B cell (primary cell): ENCODE results near the gene PTX3. TPM values are rescaled to one million over a fixed set of nuclear protein-coding genes. Genes with fewer than 3 reads are reported as not detected.

Source experiments
- ATAC-seq: fragments of 200-7000 bp; cut with Tn5 transposase; one replicate; pipeline ENCODE4 v1.10.0; 2021; ENCODE audit warnings: low read depth, mild to moderate bottlenecking, moderate number of reproducible peaks, moderate library complexity
- CTCF ChIA-PET: fragments of 350-600 bp; sonication (Branson Sonifier 250); formaldehyde crosslinking; loops from one replicate; lab custom pipeline; 2021; ENCODE audit warnings: antibody characterized with exemption, inconsistent platforms; lab: Charles Lee
- POLR2A ChIA-PET: fragments of 350-600 bp; sonication (Branson Sonifier 250); formaldehyde crosslinking; loops from one replicate; lab custom pipeline; 2021; ENCODE audit warnings: antibody characterized with exemption; lab: Charles Lee
- DNase-seq: peaks from one replicate; pipeline ENCODE4 v3.0.0; 2013
- H2AFZ ChIP-seq: 2 replicates; pipeline ENCODE4 v1.6.1; 2012; ENCODE audit warnings: mild to moderate bottlenecking, low read depth, low read length; ENCODE audit not compliant: insufficient read depth, poor library complexity, severe bottlenecking
- H3K27ac ChIP-seq, 2 donors: 1 replicate in 1 of 2; 2 replicates in 1 of 2; pipeline ENCODE4 v1.5.1; 2012 to 2013; ENCODE audit warnings: low read length in 2 of 2, mild to moderate bottlenecking in 2 of 2, moderate library complexity in 1 of 2
- H3K27me3 ChIP-seq, 4 experiments: fragments of 200-600 bp in 1 of 4; sonication (generic) in 1 of 4; replicated peaks in 1 of 4; 1 replicate in 2 of 4; 2 replicates in 2 of 4; pipeline versions ENCODE4 v1.6.1 to v1.7.0; 2013 to 2016; ENCODE audit warnings: low read length in 3 of 4, mild to moderate bottlenecking in 2 of 4, mixed read lengths in 1 of 4, moderate library complexity in 1 of 4; ENCODE audit not compliant: insufficient read depth in 4 of 4, control insufficient read depth in 3 of 4; ENCODE audit errors: control extremely low read depth in 1 of 4
- H3K36me3 ChIP-seq, 2 experiments: replicated peaks in 1 of 2; 1 replicate in 1 of 2; 2 replicates in 1 of 2; pipeline versions ENCODE4 v1.6.1 to v1.7.1; 2013; ENCODE audit warnings: low read length in 1 of 2; ENCODE audit not compliant: insufficient read depth in 2 of 2, control insufficient read depth in 1 of 2; ENCODE audit errors: control extremely low read depth in 1 of 2, extremely low read depth in 1 of 2
- H3K4me1 ChIP-seq, 2 donors: fragments of 200-600 bp in 1 of 2; sonication (generic) in 1 of 2; 1 replicate in 1 of 2; 2 replicates in 1 of 2; pipeline versions ENCODE4 v1.5.1 to v1.6.1; 2013 to 2017; ENCODE audit warnings: low read length in 2 of 2; ENCODE audit not compliant: control insufficient read depth in 2 of 2, insufficient read depth in 2 of 2
- H3K4me2 ChIP-seq: replicated peaks from 2 replicates; pipeline ENCODE3; 2012; ENCODE audit warnings: mild to moderate bottlenecking, low read depth, low read length; ENCODE audit not compliant: poor library complexity, severe bottlenecking
- H3K4me3 ChIP-seq, 5 experiments: fragments of 200-600 bp in 1 of 5; sonication (generic) in 1 of 5; 1 replicate in 3 of 5; 2 replicates in 2 of 5; pipeline versions ENCODE4 v1.5.1 to v1.7.0; 2011 to 2016; ENCODE audit warnings: low read length in 4 of 5, mild to moderate bottlenecking in 4 of 5, low read depth in 2 of 5, control low read depth in 1 of 5, moderate library complexity in 1 of 5; ENCODE audit not compliant: insufficient read depth in 1 of 5; ENCODE audit errors: control extremely low read depth in 1 of 5, extremely low read depth in 1 of 5
- H3K79me2 ChIP-seq: fragments of 200-600 bp; sonication (generic); one replicate; pipeline ENCODE4 v1.6.0; 2016; ENCODE audit warnings: low read length; ENCODE audit not compliant: control insufficient read depth, insufficient read depth
- H3K9ac ChIP-seq: fragments of 200-600 bp; sonication (generic); 2 replicates; pipeline ENCODE4 v1.6.1; 2017; ENCODE audit warnings: mild to moderate bottlenecking, low read length, moderate library complexity
- H3K9me3 ChIP-seq, 3 donors: one replicate each; pipeline versions ENCODE4 v1.6.1 to v1.7.1; 2013; ENCODE audit warnings: low read length in 2 of 3; ENCODE audit not compliant: control insufficient read depth in 2 of 3, insufficient read depth in 1 of 3; ENCODE audit errors: control extremely low read depth in 1 of 3
- H4K20me1 ChIP-seq: 2 replicates; pipeline ENCODE4 v1.6.0; 2012; ENCODE audit warnings: mild to moderate bottlenecking, low read length; ENCODE audit not compliant: insufficient read depth, control insufficient read depth, poor library complexity, severe bottlenecking
- H3K27ac Mint-ChIP-seq: one replicate; pipeline ENCODE4 v1.8.0; 2021; ENCODE audit warnings: mixed read lengths
- H3K27me3 Mint-ChIP-seq: one replicate; pipeline ENCODE4 v1.8.0; 2021; ENCODE audit warnings: mixed read lengths
- H3K4me1 Mint-ChIP-seq: one replicate; pipeline ENCODE4 v1.8.0; 2021; ENCODE audit warnings: mixed read lengths
- H3K4me3 Mint-ChIP-seq: one replicate; pipeline ENCODE4 v1.8.0; 2021; ENCODE audit warnings: mixed read lengths
- H3K9me3 Mint-ChIP-seq: one replicate; pipeline ENCODE4 v1.8.0; 2022; ENCODE audit warnings: mixed read lengths; ENCODE audit not compliant: insufficient read depth
- EZH2 ChIP-seq: IDR thresholded peaks from 2 replicates; pipeline ENCODE4 v1.6.1; 2012; ENCODE audit warnings: borderline replicate concordance, low read depth, mild to moderate bottlenecking, moderate library complexity, low read length; ENCODE audit not compliant: insufficient read depth, poor library complexity, severe bottlenecking
- WGBS: methylation state at CpG from one replicate; pipeline ENCODE4 v1.1.5; 2013; ENCODE audit warnings: missing lambda C conversion rate; ENCODE audit not compliant: insufficient coverage; 5-methylcytosine and 5-hydroxymethylcytosine counted together
- intact Hi-C: fragments of 100-400 bp; cut with micrococcal nuclease; formaldehyde crosslinking; loops from one replicate; pipeline ENCODE4 v1.10.0; 2022
- polyA minus RNA-seq: library from RNA; depleted of rRNA, polyadenylated mRNA; stranded (reverse); fragments of >200 nt; gene quantifications from 2 replicates; pipeline ENCODE4 v1.2.3, GENCODE V29; 2012
- polyA plus RNA-seq: library from polyadenylated mRNA; depleted of rRNA; stranded (reverse); fragments of >200 nt; gene quantifications from 2 replicates; pipeline ENCODE4 v1.2.3, GENCODE V29; 2012
- total RNA-seq, 2 donors: library from RNA; stranded (reverse); fragments of 120-200 nt in 1 of 2; gene quantifications; 1 replicate in 1 of 2; 2 replicates in 1 of 2; pipeline versions ENCODE4 v1.2.3 to v1.2.4, GENCODE V29; 2013 to 2022
- TF ChIP-seq, protein P1 (sequence below): fragments of 200-600 bp; IDR thresholded peaks from one replicate; pipeline ENCODE4 v1.8.0; 2022; ENCODE audit warnings: antibody characterized with exemption, mild to moderate bottlenecking

Gene PTX3
- total RNA-seq (0.36 and 0.37 TPM in 2 replicates), polyA plus RNA-seq (0.40 and 0.61 TPM in 2 replicates), polyA minus RNA-seq (not detected in 2 replicates)
- total RNA-seq (2013): 0.21 TPM

DNA sequence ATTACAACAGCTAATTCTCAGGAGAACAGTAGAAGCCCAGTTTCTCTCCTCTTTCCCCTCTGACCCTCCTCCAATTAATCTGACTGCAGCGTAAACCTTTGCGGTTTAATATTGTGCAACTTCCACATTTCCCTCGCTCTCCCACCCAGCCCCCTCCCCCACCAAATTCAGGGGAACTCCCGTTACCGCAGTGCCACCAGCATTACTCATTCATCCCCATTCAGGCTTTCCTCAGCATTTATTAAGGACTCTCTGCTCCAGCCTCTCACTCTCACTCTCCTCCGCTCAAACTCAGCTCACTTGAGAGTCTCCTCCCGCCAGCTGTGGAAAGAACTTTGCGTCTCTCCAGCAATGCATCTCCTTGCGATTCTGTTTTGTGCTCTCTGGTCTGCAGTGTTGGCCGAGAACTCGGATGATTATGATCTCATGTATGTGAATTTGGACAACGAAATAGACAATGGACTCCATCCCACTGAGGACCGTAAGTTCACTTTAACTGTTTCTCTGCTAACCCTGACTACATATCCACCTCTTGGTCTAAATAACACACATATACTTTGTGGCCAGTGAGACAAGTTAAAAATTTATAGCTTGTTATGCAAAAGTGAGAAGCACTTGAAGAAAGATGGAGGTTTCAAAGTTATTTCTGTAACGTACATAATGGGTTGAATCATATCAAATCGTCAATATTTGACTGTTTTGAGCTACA, at the start of gene PTX3:
Gene PTX3, plus strand, starts transcription at position 268 of the 709 bp plus-strand sequence. Its CDS starts 84 bp downstream, at position 352.
- ChIA-PET POLR2A (no interaction called here), CTCF (no interaction called here)
- no peak within 1 kb of the TSS for H2AFZ ChIP-seq
- WGBS: under 1% methylated on average over 8 of the region's 15 CpGs
- peaks cover 0 to 16% (median 11%) of the 10 kb centered on the region in 4 experiments for H3K27me3 ChIP-seq
- intact Hi-C loops: no loop called here
- peak within 1 kb of the TSS in 1 of 5 experiments; percentile 28 for H3K4me3 ChIP-seq
- no peak within 1 kb of the TSS for H3K9ac ChIP-seq
- TF ChIP-seq EZH2: no peak
- TF ChIP-seq, protein P1, sequence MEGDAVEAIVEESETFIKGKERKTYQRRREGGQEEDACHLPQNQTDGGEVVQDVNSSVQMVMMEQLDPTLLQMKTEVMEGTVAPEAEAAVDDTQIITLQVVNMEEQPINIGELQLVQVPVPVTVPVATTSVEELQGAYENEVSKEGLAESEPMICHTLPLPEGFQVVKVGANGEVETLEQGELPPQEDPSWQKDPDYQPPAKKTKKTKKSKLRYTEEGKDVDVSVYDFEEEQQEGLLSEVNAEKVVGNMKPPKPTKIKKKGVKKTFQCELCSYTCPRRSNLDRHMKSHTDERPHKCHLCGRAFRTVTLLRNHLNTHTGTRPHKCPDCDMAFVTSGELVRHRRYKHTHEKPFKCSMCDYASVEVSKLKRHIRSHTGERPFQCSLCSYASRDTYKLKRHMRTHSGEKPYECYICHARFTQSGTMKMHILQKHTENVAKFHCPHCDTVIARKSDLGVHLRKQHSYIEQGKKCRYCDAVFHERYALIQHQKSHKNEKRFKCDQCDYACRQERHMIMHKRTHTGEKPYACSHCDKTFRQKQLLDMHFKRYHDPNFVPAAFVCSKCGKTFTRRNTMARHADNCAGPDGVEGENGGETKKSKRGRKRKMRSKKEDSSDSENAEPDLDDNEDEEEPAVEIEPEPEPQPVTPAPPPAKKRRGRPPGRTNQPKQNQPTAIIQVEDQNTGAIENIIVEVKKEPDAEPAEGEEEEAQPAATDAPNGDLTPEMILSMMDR: no peak
- Mint-ChIP-seq H3K4me1 (peaks cover 7% of the 10 kb centered on the region), H3K27me3 (peaks cover 33% of the 10 kb centered on the region), H3K9me3 (no peaks in the 10 kb centered on the region), H3K4me3 (no peak within 1 kb of the TSS), H3K27ac (no peak within 1 kb of the TSS)
- no peak for DNase-seq
- no peaks in the 10 kb centered on the region for H3K36me3 ChIP-seq
- peak within 1 kb of the TSS; percentile 35 for H3K4me2 ChIP-seq
- no peak for ATAC-seq
- H3K79me2 ChIP-seq: no peaks in the 10 kb centered on the region
- peaks cover 0 to 4% (median 0%) of the 10 kb centered on the region in 3 donors for H3K9me3 ChIP-seq
- H4K20me1 ChIP-seq: no peaks in the 10 kb centered on the region
- H3K27ac ChIP-seq: no peak within 1 kb of the TSS
- peaks cover 9 to 12% of the 10 kb centered on the region in 2 donors for H3K4me1 ChIP-seq

DNA sequence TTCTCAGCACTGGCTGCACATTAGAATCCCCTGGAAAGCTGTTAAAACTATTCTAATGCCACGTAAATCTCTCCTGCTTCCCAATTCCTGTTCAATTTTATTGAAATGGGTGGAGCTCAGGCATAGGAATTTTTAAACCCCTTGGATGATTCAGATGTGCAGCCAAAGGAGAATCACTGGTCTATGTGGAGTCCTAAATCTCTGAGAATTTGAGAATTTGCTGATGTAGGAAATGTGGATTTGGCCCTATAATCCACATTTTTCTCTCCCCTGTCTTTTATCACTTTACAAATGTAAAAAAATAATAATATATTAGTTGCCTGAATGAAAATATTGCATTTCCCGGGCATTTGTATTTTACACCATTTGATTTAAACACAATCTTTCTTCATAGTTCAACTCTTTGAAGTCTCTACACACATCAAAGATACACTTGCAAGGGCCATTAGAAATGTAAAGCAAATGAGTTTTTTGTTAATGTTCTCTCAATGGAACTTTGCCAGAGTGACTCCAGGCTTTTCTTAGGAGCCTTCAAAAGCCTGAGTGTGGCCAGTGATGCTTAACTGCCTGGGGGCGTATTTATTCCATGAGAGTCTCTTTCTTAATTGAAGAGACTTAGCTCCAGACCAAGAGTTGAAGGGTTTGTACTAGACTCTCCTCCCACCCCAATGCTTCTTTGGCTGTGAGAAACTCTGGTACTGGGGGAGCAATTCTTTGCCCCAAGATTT, 48.8 kb upstream of the PTX3 start:
- H3K36me3 ChIP-seq: no peaks in the 10 kb centered on the region
- POLR2A ChIA-PET: no interaction called here
- no peak for DNase-seq

More for the DNA sequence above, 48.8 kb upstream of the PTX3 start:
- H2AFZ ChIP-seq: no peak overlapping the region
- no peak overlapping the region for H3K27ac ChIP-seq
- Mint-ChIP-seq H3K27me3 (no peaks in the 10 kb centered on the region), H3K27ac (no peak overlapping the region), H3K9me3 (peaks cover 6% of the 10 kb centered on the region), H3K4me1 (no peaks in the 10 kb centered on the region), H3K4me3 (no peak overlapping the region)
- no peaks in the 10 kb centered on the region for H3K4me1 ChIP-seq
- no CpG with 5 or more reads among the region's 3 CpGs for whole genome bisulfite sequencing
- no peak for TF ChIP-seq EZH2
- TF ChIP-seq, protein P1: no peak
- H3K79me2 ChIP-seq: no peaks in the 10 kb centered on the region
- no peaks in the 10 kb centered on the region for H4K20me1 ChIP-seq
- H3K9ac ChIP-seq: no peak overlapping the region
- CTCF ChIA-PET: no interaction called here
- no peak overlapping the region for H3K4me2 ChIP-seq
- no peak for ATAC-seq
- H3K9me3 ChIP-seq: peaks cover 0 to 7% (median 1%) of the 10 kb centered on the region in 3 donors
- no peaks in the 10 kb centered on the region for H3K27me3 ChIP-seq
- intact Hi-C loops: no loop called here
- H3K4me3 ChIP-seq: no peak overlapping the region
